Breast epithelium (tissue), 3 donors: ENCODE data around the gene TSEN54.

Source experiments
- POLR2A ChIP-seq: fragments of 450-650 bp; IDR thresholded peaks from one replicate; pipeline ENCODE4 v1.6.1; 2016; ENCODE audit warnings: antibody characterized with exemption, mild to moderate bottlenecking, moderate library complexity
- TF ChIP-seq, protein P1 (sequence below), 3 donors: fragments of 450-650 bp; IDR thresholded peaks; one replicate each; pipeline ENCODE4 v1.5.1; 2016 to 2017; ENCODE audit warnings: antibody characterized with exemption in 3 of 3, mild to moderate bottlenecking in 3 of 3, moderate library complexity in 3 of 3

DNA sequence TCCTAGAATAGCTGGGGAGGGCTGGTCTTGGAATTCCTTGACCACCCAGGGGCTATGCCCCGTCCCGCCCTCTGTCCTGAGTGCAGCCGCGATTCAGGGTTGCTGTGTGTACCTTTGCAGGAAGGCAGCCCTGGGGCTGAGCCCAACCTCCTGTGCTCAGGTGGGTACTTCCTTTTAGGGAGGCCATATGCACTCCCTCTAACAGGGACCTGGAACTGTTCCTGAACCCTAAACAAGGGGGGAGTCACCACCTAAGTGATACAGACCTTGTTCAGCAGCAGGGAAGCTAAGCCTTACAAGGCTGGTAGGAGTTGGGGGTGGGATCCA is 33.8 kb downstream of the TSEN54 start:
- TF ChIP-seq, protein P1, sequence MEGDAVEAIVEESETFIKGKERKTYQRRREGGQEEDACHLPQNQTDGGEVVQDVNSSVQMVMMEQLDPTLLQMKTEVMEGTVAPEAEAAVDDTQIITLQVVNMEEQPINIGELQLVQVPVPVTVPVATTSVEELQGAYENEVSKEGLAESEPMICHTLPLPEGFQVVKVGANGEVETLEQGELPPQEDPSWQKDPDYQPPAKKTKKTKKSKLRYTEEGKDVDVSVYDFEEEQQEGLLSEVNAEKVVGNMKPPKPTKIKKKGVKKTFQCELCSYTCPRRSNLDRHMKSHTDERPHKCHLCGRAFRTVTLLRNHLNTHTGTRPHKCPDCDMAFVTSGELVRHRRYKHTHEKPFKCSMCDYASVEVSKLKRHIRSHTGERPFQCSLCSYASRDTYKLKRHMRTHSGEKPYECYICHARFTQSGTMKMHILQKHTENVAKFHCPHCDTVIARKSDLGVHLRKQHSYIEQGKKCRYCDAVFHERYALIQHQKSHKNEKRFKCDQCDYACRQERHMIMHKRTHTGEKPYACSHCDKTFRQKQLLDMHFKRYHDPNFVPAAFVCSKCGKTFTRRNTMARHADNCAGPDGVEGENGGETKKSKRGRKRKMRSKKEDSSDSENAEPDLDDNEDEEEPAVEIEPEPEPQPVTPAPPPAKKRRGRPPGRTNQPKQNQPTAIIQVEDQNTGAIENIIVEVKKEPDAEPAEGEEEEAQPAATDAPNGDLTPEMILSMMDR (IDR thresholded peaks at IDR 0.05): no peak
- no peak for TF ChIP-seq POLR2A
